Activated T-cell treated with anti-CD3 and anti-CD28 coated beads, Interleukin-2, amount 50 U/mL, for 4 hours (primary cell): ENCODE results near the gene FAS. TPM values are rescaled to one million over a fixed set of nuclear protein-coding genes. Genes with fewer than 3 reads are reported as not detected.

Experiments
- ATAC-seq, 2 donors: fragments of 200-7000 bp; cut with Tn5 transposase; one replicate each; pipeline ENCODE4 v1.10.0; 2021
- DNase-seq: peaks from one replicate; pipeline ENCODE4 v3.0.0-alpha.2; 2020
- H3K27me3 Mint-ChIP-seq: one replicate; pipeline ENCODE4 v1.8.0; 2021; ENCODE audit warnings: low read depth, mixed read lengths
- H3K36me3 Mint-ChIP-seq: one replicate; pipeline ENCODE4 v1.8.0; 2022; ENCODE audit warnings: mixed read lengths; ENCODE audit not compliant: insufficient read depth
- H3K4me1 Mint-ChIP-seq: one replicate; pipeline ENCODE4 v1.8.0; 2021; ENCODE audit warnings: low read depth, mixed read lengths
- H3K4me3 Mint-ChIP-seq: one replicate; pipeline ENCODE4 v1.8.0; 2021; ENCODE audit warnings: mild to moderate bottlenecking, moderate library complexity, mixed read lengths
- H3K9me3 Mint-ChIP-seq: one replicate; pipeline ENCODE4 v1.8.0; 2021; ENCODE audit warnings: mixed read lengths
- total RNA-seq, 3 donors: library from RNA; stranded (reverse); gene quantifications; one replicate each; pipeline ENCODE4 v1.2.1, GENCODE V29; 2021

FAS gene
- total RNA-seq, 3 donors from 2014 or later = 23.0 to 31.9 (median 30.1) TPM

DNA sequence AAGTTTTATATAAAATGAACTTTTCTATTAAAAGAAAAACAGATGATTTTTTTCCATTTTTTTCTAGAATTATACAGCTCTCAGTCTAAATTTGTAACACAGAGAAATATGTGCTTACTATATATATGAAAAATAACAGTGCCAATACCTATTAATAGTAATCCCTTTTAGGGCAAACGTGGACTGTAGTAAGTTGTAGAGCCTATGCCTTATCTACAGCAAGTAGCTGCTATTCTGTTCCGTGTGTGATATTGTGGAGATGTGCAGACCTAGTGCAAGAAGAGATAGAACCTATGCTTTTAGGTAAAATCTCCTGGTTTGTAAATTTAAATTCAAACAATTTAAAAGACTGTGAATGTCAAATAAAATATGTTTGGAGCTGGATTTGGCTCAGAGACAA lies 72.9 kb downstream of the FAS start:
- no peaks in the 10 kb centered on the region for H3K9me3 Mint-ChIP-seq
- peaks cover 16% of the 10 kb centered on the region for H3K27me3 Mint-ChIP-seq
- H3K4me1 Mint-ChIP-seq = no peaks in the 10 kb centered on the region
- ATAC-seq (no peak), DNase-seq (no peak)
- H3K4me3 Mint-ChIP-seq = no peak overlapping the region
- no peaks in the 10 kb centered on the region for H3K36me3 Mint-ChIP-seq

DNA sequence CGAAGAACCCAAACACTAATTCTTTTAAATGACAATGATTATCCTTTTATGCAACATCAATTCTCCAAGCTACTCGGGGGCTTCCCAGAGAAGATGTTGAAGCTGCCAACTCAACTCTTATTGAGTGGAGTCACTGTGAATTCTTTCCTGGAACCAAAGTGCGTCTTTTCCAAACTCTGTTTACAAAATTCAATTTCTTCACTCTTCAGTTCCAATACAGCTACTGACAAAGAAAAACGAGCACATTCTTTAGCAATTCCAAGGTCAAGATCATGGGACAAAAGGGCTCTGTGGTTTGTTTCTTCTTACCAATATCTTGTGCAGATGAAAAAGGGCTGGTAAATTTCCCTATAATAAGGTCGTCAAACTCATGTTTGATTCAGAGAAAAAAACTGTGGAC lies 74.2 kb downstream of the FAS start:
- H3K4me3 Mint-ChIP-seq = no peak overlapping the region
- H3K9me3 Mint-ChIP-seq = no peaks in the 10 kb centered on the region
- no peaks in the 10 kb centered on the region for H3K4me1 Mint-ChIP-seq
- peaks cover 16% of the 10 kb centered on the region for H3K27me3 Mint-ChIP-seq
- DNase-seq = no peak
- no peak for ATAC-seq
- no peaks in the 10 kb centered on the region for H3K36me3 Mint-ChIP-seq

Other genes with a start within 250 kb of the FAS start
- gene LIPN, start 230.8 kb upstream of the FAS start, total RNA-seq = not detected
- not detected for gene LIPM, start 188.1 kb upstream of the FAS start, total RNA-seq
- under 1 TPM in 1 of 3 donors, not detected in 2; 0.24 TPM for gene ANKRD22, start 139.0 kb upstream of the FAS start, total RNA-seq
- gene STAMBPL1, start 110.6 kb upstream of the FAS start, total RNA-seq = 10 to 100 TPM; 15.1 to 24.7 (median 19.4) TPM
- 1 to 10 TPM; 2.6 to 4.1 (median 2.6) TPM for gene ACTA2, start 38.0 kb upstream of the FAS start, total RNA-seq
- gene CH25H, start 216.5 kb downstream of the FAS start, total RNA-seq = under 1 TPM in 2 of 3 donors, not detected in 1; 0.11 to 0.61 TPM